Measurements from ENCODE around the gene MAVS. TPM values are rescaled to one million over a fixed set of nuclear protein-coding genes. Genes with fewer than 3 reads are reported as not detected.
A peak's percentile ranks its signal among the peaks of the same experiment; 100 is the strongest.

MAVS gene
- total RNA-seq, 1 donor from 2014 or later, result 40.2 TPM

GRCh38 chr20:3847429-3847940, 851 bp downstream of the MAVS start:
- H3K27ac Mint-ChIP-seq, result peak overlapping the region; percentile 90
- H3K27me3 Mint-ChIP-seq, result no peaks in the 10 kb centered on the region
- peaks cover 21% of the 10 kb centered on the region for H3K4me1 Mint-ChIP-seq
- H3K4me3 Mint-ChIP-seq, result peak overlapping the region; percentile 92
- H3K36me3 Mint-ChIP-seq (ENCODE audit: low read depth), result peaks cover 12% of the 10 kb centered on the region
- DNase-seq, result peak; percentile 62
- intact Hi-C loops (cut with micrococcal nuclease), result loop anchor here (1.0 to 2.0 kb wide), 2 partner anchors 51 to 79 kb away; partner anchors contain the start of gene CDC25B
- no peaks in the 10 kb centered on the region for H3K9me3 Mint-ChIP-seq

GRCh38 chr20:3848565-3848964, 1.9 kb downstream of the MAVS start:
- intact Hi-C loops (cut with micrococcal nuclease), result no loop called here
- Mint-ChIP-seq H3K4me1 (peaks cover 21% of the 10 kb centered on the region), H3K27me3 (no peaks in the 10 kb centered on the region), H3K4me3 (peak overlapping the region; percentile 92), H3K9me3 (no peaks in the 10 kb centered on the region), H3K27ac (peak overlapping the region; percentile 72), H3K36me3 (ENCODE audit: low read depth) (peaks cover 12% of the 10 kb centered on the region)
- no peak for DNase-seq

- Mint-ChIP-seq H3K27ac (no peak overlapping the region), H3K36me3 (ENCODE audit: low read depth) (peaks cover 32% of the 10 kb centered on the region), H3K4me1 (peaks cover 9% of the 10 kb centered on the region), H3K9me3 (no peaks in the 10 kb centered on the region), H3K27me3 (no peaks in the 10 kb centered on the region), H3K4me3 (no peak overlapping the region)
- no peak for DNase-seq
- intact Hi-C loops (cut with micrococcal nuclease), result no loop called here
Measured at GRCh38 chr20:3854462-3854871, 7.8 kb downstream of the MAVS start.

GRCh38 chr20:3857405-3857804, 10.8 kb downstream of the MAVS start:
- H3K4me3 Mint-ChIP-seq, result no peak overlapping the region
- H3K4me1 Mint-ChIP-seq, result peaks cover 7% of the 10 kb centered on the region
- no peak for DNase-seq
- no peak overlapping the region for H3K27ac Mint-ChIP-seq
- H3K27me3 Mint-ChIP-seq, result no peaks in the 10 kb centered on the region
- H3K9me3 Mint-ChIP-seq, result no peaks in the 10 kb centered on the region
- intact Hi-C loops (cut with micrococcal nuclease), result no loop called here
- peaks cover 52% of the 10 kb centered on the region for H3K36me3 Mint-ChIP-seq (ENCODE audit: low read depth)

- DNase-seq, result no peak
- no peaks in the 10 kb centered on the region for H3K9me3 Mint-ChIP-seq
- H3K4me3 Mint-ChIP-seq, result no peak overlapping the region
- H3K36me3 Mint-ChIP-seq (ENCODE audit: low read depth), result peaks cover 64% of the 10 kb centered on the region
- peaks cover 7% of the 10 kb centered on the region for H3K4me1 Mint-ChIP-seq
- H3K27me3 Mint-ChIP-seq, result no peaks in the 10 kb centered on the region
- intact Hi-C loops (cut with micrococcal nuclease), result no loop called here
- no peak overlapping the region for H3K27ac Mint-ChIP-seq
Measured at GRCh38 chr20:3858689-3859088, 12.1 kb downstream of the MAVS start.

- Mint-ChIP-seq H3K4me1 (peaks cover 3% of the 10 kb centered on the region), H3K27ac (no peak overlapping the region), H3K4me3 (no peak overlapping the region), H3K36me3 (ENCODE audit: low read depth) (peaks cover 73% of the 10 kb centered on the region), H3K27me3 (no peaks in the 10 kb centered on the region), H3K9me3 (no peaks in the 10 kb centered on the region)
- no peak for DNase-seq
- intact Hi-C loops (cut with micrococcal nuclease), result no loop called here
Measured at GRCh38 chr20:3861191-3861590, 14.6 kb downstream of the MAVS start.

GRCh38 chr20:3862333-3862732, 15.7 kb downstream of the MAVS start:
- Mint-ChIP-seq H3K4me1 (no peaks in the 10 kb centered on the region), H3K9me3 (no peaks in the 10 kb centered on the region), H3K36me3 (ENCODE audit: low read depth) (peaks cover 68% of the 10 kb centered on the region), H3K27ac (no peak overlapping the region), H3K27me3 (no peaks in the 10 kb centered on the region), H3K4me3 (no peak overlapping the region)
- no peak for DNase-seq
- intact Hi-C loops (cut with micrococcal nuclease), result no loop called here

- intact Hi-C loops (cut with micrococcal nuclease), result no loop called here
Measured at GRCh38 chr20:3863317-3863716, 16.7 kb downstream of the MAVS start.

GRCh38 chr20:3864518-3864917, 17.9 kb downstream of the MAVS start:
- no peak for DNase-seq
- Mint-ChIP-seq H3K27ac (no peak overlapping the region), H3K36me3 (ENCODE audit: low read depth) (peaks cover 60% of the 10 kb centered on the region), H3K4me1 (no peaks in the 10 kb centered on the region), H3K27me3 (no peaks in the 10 kb centered on the region), H3K9me3 (no peaks in the 10 kb centered on the region), H3K4me3 (no peak overlapping the region)
- intact Hi-C loops (cut with micrococcal nuclease), result no loop called here

More at GRCh38 chr20:3863317-3863716, 16.7 kb downstream of the MAVS start:
- H3K9me3 Mint-ChIP-seq, result no peaks in the 10 kb centered on the region
- no peak overlapping the region for H3K27ac Mint-ChIP-seq
- no peaks in the 10 kb centered on the region for H3K27me3 Mint-ChIP-seq
- no peak for DNase-seq
- H3K4me1 Mint-ChIP-seq, result no peaks in the 10 kb centered on the region
- peaks cover 66% of the 10 kb centered on the region for H3K36me3 Mint-ChIP-seq (ENCODE audit: low read depth)
- H3K4me3 Mint-ChIP-seq, result no peak overlapping the region

- H3K4me3 Mint-ChIP-seq, result no peak overlapping the region
Measured at GRCh38 chr20:3865152-3865886, 18.7 kb downstream of the MAVS start.

GRCh38 chr20:3865887-3866407, 19.3 kb downstream of the MAVS start:
- Mint-ChIP-seq H3K27me3 (no peaks in the 10 kb centered on the region), H3K27ac (no peak overlapping the region), H3K36me3 (ENCODE audit: low read depth) (peaks cover 53% of the 10 kb centered on the region), H3K4me3 (no peak overlapping the region), H3K4me1 (no peaks in the 10 kb centered on the region), H3K9me3 (no peaks in the 10 kb centered on the region)
- no peak for DNase-seq
- intact Hi-C loops (cut with micrococcal nuclease), result no loop called here

More at GRCh38 chr20:3865152-3865886, 18.7 kb downstream of the MAVS start:
- DNase-seq, result no peak
- Mint-ChIP-seq H3K27me3 (no peaks in the 10 kb centered on the region), H3K9me3 (no peaks in the 10 kb centered on the region), H3K36me3 (ENCODE audit: low read depth) (peaks cover 56% of the 10 kb centered on the region), H3K27ac (no peak overlapping the region), H3K4me1 (no peaks in the 10 kb centered on the region)
- intact Hi-C loops (cut with micrococcal nuclease), result no loop called here

- Mint-ChIP-seq H3K9me3 (no peaks in the 10 kb centered on the region), H3K27ac (no peak overlapping the region), H3K4me3 (no peak overlapping the region), H3K36me3 (ENCODE audit: low read depth) (peaks cover 49% of the 10 kb centered on the region), H3K27me3 (no peaks in the 10 kb centered on the region), H3K4me1 (no peaks in the 10 kb centered on the region)
- intact Hi-C loops (cut with micrococcal nuclease), result no loop called here
- no peak for DNase-seq
Measured at GRCh38 chr20:3866464-3866863, 19.8 kb downstream of the MAVS start.

- H3K27me3 Mint-ChIP-seq, result no peaks in the 10 kb centered on the region
- H3K9me3 Mint-ChIP-seq, result no peaks in the 10 kb centered on the region
- peaks cover 42% of the 10 kb centered on the region for H3K36me3 Mint-ChIP-seq (ENCODE audit: low read depth)
- no peak overlapping the region for H3K4me3 Mint-ChIP-seq
- no peak overlapping the region for H3K27ac Mint-ChIP-seq
- DNase-seq, result no peak
- no peaks in the 10 kb centered on the region for H3K4me1 Mint-ChIP-seq
- intact Hi-C loops (cut with micrococcal nuclease), result no loop called here
Measured at GRCh38 chr20:3867802-3868201, 21.2 kb downstream of the MAVS start.

- intact Hi-C loops (cut with micrococcal nuclease), result no loop called here
- H3K36me3 Mint-ChIP-seq (ENCODE audit: low read depth), result peaks cover 36% of the 10 kb centered on the region
- peaks cover 4% of the 10 kb centered on the region for H3K4me1 Mint-ChIP-seq
- no peaks in the 10 kb centered on the region for H3K9me3 Mint-ChIP-seq
- H3K4me3 Mint-ChIP-seq, result no peak overlapping the region
- no peak for DNase-seq
- no peaks in the 10 kb centered on the region for H3K27me3 Mint-ChIP-seq
- peak overlapping the region; percentile 25 for H3K27ac Mint-ChIP-seq
Measured at GRCh38 chr20:3869839-3870634, 23.4 kb downstream of the MAVS start.

All from activated CD4-positive, alpha-beta T cell treated with anti-CD3 and anti-CD28 coated beads, Interleukin-2, amount 10 ng/mL, durations not matched to agents 24 days and 14 days (primary cell).